GM21619 (cell line): Measurements from ENCODE around the gene ISG20.

Experiments
- ATAC-seq: cut with Tn5 transposase; IDR thresholded peaks from one replicate; pipeline ENCODE4 v1.9.1; 2021; ENCODE audit not compliant: unreplicated experiment

Gene ISG20

DNA sequence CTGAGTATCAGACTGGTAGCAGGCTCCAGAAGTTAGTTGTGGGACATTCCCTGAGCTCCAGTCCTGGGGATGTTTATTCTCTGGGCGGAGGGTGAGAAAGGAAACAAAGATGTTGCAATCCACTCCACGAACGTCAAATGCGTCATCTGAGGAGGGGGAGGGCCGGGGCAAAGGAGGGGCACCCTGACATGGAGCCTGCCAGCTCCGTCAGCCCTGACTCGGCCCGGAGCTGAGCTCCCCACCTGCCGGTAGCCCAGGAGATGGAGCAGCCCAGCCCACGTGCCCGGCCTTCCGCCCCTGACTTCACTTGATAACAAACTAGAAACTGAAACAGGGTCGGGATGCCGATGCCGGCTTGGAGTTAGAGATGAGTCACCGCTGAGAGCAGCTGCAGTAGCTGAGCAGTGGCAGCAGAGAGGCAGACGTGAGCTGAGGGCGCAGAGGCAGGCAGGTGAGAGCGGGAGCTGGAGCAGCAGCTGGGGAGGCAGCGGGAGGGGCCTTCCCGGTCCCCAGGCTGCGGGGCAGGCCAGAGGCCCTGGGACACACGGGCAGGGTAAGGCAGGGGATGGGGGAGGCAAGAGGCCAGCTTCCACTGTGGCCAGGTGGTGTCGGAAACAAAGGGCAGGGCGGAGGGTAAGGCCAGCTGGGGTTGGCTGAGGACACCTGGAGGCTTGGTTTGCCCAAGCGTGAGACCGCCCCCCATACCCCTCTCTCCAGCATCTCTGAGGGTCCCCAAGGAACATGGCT lies at the start of gene ISG20:
ISG20 (plus strand) TSS at position 391 of the 747 bp plus-strand sequence; CDS start at position 742, 351 bp downstream.
- ATAC-seq = peak; percentile 63

DNA sequence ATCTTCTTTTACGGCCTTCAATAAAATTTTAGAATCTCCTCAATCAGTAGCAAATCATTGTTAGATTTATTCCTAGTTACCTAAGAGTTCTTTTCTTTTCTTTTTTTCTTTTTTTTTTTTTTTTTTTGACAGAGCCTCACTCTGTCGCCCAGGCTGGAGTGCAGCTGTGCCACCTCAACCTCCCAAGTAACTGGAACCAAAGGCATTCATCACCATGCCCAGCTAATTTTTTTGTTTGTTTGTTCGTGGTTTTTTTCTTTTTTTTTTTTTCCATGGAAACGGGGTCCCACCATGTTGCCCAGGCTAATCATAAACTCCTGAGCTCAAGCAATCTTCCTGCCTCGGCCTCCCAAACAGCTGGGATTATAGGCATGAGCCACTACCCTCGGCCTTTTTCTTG lies 48.1 kb upstream of the ISG20 start:
- ATAC-seq = no peak

DNA sequence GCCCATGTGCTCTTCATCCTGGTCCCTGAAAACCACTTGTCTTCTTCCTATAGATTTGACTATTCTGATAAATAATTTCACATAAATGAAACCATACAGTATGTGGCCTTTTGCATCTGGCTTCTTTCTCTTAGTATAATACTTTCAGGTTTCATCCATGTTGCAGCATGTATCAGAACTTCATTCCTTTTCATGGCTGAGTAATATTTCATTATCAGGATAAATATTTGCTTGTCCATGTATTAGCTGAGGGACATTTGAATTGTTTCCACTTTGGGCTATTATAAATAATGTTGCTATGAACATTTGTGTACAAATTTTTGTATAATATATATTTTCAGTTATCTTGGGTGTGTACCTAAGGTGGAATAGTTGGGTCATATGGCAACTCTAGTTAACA lies 47.4 kb upstream of the ISG20 start:
- no peak for ATAC-seq

- ATAC-seq = no peak
Measured at GRCh38 chr15:88603885-88604284, 34.9 kb upstream of the ISG20 start.

DNA sequence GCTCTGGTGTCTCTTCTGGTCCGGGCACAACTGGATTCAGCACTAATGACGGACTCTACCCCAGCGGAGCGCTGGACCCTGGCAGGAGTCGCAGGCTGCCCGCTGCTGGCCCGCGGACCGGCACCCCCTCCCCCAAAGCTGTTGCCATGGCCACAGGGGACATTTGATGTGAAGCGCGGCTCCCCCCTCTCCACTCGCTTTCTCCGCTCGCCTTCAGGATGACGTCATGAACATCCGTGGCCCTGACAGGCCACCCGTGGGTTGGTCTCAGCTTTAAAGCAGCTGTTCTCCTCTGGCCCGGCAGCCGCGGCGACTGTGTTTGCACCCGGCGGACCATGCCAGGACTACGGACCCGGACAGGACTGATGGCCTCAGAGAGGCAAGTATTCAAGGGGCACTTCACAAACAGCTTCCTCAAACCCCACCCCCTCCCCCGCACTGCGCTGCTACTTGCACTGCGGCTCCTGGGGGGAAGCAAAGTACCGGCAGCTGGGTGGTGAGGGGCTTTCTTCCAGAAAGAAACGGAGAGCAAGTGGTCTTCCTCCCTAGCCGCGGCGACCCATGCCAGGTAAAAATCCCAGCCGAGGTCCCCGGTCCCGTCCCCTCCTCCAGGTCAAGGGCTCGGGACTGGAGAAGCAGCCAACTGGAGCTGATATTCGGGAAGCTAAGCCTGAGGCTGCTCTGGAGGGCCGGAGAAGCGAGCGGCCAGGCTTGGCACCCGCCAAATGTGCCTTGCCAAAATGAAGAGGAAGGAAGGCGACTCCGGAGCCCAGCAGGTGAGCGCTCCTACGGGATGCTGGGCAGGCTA lies 34.2 kb upstream of the ISG20 start:
- no peak for ATAC-seq

DNA sequence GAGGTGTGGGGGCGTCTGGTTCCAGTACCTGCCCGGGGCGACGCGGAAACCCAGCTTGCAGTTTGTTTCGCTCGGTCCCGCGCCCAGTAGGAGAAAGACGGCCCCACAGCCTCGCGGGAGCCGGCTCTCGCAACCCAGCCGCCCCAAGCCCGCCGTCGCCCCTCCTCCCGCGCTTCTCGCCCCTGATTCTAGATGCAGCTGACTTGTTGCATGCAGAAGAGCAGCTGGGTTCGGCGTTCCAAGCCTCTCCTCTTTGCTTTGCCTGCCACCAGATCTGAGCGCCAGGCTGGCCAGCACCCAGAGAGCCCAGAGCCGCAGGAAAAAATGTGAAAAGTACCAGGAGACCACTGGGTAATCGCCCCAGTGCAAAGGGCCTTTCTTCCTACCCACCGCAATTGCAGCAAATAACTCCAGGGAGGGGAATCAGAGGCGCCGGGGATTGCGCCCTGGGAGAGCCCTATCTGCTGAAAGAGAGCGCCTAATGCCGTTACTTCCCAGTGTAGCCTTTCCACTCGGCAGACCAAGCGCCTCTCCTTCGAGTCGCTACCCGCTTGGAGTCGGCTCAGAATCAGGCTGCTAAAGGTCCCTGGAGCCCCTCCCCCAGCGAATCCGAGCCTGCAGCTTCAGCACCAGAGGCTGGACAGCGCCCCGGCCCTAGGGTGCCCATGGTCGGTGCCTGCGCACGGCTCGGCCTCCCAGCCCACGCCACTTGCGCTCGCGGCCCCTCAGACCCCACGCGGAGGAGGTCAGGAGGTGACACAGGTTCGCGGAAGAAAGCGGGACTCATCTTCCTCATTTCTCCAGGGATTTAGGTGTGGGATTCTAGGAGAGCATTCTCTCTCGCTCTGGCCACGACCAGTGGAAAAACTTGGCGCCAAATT lies 33.4 kb upstream of the ISG20 start:
- no peak for ATAC-seq

GRCh38 chr15:88606070-88606794 lies 32.6 kb upstream of the ISG20 start:
- ATAC-seq = no peak

DNA sequence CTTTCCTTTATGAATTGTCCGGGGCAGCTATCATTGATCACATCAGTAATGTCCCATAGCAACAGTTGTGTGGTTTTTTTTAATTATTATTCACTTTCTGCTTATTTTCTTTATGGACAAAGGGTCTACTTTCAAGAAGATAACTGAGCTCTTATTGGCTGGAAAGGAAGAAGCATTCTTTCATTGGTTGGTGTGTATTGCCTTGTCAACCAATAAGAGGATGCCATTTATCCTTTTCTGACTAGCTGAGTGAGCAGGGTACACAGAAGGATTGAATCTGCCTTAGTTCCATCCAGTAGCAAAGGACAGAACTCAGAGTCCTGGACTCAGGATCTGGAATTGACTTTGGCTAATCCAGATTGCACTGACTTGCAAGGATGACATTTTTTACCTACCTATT lies 30.9 kb upstream of the ISG20 start:
- no peak for ATAC-seq

DNA sequence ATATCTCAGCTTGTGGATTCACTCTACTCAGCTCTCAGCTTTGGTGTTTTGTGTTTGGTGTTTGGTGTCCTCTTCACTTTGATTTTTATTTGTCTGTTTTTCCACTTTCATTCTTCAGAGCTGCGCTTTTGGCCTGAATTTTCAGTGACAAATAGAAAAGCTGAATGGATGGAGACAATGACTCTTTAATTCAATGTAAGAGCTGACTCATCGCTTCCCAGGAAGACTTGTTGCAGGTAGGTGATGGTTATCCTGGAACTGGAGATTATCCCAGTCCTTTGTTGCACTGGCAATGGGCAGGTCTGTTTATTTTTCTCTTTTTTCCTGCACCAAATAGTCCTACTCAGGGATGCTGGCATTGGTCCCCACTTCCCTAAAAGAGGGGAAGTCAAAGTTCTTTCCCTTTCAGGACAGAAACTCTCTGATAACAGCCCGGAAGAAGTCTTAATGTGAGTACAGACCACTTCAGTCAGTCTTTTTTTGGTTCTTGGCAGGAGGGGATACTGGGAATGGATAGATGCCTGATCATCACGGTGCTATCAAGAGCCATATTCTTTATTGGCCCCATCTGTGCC lies 30.1 kb upstream of the ISG20 start:
- ATAC-seq = no peak

DNA sequence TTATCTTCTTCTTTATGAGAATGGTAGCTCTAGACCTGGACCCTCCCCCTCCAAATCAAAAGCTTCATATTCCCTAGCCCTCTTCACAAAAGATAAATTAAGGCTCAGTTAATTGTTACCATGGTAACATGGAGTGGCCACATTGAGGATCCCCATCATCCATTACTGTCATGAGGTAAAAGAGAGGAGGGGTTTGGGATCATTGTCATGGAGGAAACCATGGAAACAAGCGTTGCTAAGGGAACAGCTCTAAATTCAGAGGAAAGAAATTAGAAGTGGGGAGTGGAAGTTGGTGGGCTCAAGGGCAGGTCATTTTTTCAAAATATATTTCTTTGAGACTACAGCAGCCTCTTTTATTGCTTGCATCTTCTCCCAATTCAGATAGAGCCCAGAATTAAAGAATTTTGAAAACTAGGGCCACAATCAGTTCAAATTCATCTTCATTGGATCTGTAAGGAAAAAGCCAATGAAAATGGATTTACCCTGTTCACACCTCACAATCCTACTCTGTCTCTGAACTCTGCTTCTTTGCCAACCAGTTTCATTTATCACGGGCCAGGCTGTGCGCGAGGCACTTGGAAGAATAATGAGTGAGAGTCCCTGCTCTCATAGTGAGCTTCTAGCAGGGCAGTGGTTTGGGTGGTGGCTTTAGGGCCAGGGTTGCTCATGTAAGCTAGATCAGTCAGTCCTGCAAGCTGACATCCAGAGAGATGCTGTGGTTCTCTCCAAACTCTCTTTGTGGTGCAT lies 29.3 kb upstream of the ISG20 start:
- no peak for ATAC-seq

- no peak for ATAC-seq
Measured at GRCh38 chr15:88610701-88611231, 28.1 kb upstream of the ISG20 start.

DNA sequence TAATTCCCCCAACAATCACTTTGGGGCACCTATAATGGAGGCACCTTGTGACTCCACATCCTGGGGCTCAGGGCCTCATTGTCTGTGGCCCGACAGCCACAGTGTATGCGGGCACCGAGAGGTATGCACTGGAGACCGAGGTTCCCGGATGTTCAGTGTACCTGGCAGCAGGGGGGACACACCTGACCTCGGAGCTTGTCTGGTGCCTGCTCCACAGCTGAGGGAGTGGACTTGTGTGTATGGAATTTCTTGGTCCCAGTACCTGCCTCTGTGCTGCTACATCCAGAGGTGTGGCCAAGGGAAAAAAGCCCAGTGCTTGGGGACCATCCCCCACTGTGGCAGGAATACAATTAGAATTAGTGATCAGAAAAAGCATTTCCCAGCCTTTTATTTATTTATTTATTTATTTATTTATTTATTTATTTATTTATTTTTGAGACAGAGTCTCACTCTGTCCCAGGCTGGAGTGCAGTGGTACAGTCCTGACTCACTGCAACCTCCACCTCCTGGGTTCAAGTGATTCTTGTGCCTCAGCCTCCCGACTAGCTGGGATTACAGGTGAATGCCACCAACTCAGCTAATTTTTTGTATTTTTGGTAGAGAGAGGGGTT lies 26.5 kb upstream of the ISG20 start:
- no peak for ATAC-seq

DNA sequence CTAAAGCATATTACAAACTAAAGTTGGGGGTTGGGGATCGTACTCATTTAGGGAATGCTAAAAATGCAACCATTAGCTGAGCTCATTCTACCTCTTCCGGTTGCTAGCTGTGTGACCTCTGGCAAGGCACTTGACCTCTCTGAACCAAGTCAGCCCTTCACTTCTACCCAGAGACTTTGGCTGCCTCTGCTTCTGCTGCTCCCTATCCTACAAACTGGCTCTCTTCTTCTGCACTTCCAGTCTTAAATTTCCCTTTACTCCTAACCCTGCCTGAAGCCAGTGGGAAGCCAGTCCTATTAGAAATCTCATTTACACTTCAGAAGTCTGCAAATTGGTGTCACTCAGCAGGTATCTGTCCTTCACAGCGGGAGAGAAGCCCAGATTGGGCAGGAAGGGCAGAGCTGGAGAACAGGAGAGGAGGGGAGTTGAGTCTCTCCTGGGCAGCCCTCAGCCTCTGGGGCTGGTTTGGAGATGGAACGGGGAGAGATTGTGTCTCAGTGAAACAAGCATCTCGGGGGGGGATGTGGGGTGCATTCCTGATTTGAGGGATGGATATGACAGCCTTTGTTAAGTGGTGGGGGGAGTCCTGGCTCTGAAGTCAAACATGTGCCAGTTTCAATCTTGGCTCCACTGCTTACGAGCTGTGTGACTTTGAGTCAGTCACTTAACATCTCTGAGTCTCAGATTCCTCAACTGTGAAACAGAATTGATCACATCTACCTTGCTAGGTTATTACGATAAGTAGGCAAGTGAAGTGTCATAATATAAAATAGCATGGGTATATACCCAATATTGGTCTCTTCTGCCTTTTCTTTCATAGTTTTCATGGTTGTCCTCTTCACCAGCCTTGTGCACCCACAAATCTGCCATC lies 25.5 kb upstream of the ISG20 start:
- ATAC-seq = no peak

DNA sequence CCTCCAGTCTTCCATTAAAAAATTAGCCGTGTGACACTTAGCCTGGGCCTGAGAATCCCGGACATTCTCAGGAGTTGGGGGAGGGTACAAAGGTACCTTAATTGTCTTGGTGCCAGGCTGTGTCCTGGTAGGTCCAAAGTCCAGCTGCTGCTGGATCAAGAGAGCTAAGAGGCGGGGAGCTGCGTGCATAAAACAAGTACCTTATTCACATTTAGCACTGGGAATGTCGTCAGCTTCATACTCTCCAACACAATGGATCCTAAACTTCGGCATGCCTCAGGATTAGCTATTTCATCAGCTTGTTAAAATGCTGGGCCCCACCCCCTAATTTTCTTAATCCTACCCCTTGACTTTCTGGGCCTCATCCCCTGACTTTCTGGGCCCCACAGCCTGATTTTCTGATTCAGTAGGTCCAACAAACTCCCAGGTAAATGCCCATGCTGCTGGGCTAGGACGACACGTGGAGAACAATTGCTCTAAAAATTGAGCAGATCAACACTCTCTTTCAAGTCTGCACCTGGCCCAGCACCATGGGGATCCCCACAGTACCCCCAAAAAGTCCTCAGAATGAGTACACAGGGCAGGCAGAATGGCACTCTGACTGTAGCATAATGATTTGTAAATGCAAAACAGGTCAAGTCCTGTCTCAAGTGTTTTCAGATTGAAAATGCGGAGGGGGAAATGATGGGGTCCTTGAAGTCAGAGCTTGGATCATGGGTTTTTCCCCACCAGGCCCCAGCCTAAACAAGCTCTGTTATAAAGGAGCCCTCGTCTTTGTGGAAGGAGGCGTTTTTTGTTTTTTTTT lies 23.3 kb upstream of the ISG20 start:
- peak; percentile 71 for ATAC-seq

- ATAC-seq = no peak
Measured at GRCh38 chr15:88616240-88616639, 22.6 kb upstream of the ISG20 start.

DNA sequence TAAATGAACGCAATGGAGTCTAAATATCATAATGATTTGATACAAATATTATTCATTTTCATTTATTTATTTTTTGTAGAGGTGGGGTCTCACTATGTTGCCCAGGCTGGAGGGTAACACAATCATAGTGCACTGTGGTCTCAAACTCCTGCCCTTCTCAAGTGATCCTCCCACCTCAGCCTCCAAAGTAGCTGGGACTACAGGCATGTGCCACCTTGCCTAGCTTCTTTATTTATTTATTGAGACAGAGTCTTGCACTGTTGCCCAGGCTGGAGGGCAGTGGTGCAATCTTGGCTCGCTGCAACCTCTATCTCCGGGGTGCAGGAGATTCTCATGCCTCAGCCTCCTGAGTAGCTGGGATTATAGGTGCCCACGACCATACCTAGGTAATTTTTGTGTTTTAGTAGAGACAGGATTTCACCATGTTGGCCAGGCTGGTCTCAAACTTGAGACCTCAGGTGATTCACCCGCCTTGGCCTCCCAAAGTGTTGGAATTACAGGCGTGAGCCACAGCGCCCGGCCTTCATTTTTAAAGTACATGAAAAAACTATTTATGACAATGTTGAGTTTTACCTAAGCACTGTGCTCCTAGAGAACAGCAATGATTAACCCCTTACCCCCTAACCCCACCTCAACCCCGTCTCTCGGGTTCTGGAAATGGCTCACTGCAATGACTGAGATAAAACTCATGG lies 21.6 kb upstream of the ISG20 start:
- ATAC-seq = no peak

GRCh38 chr15:88617790-88618189 lies 21.0 kb upstream of the ISG20 start:
- no peak for ATAC-seq
